BE2C (cell line): Measurements from ENCODE around the gene CNPY1.

ENCODE experiments used
- DNase-seq: peaks from one replicate; pipeline ENCODE4 v3.0.0-alpha.2; 2020
- H3K27me3 ChIP-seq: fragments of 250-450 bp; sonication (Bioruptor Pico); 2 replicates; pipeline ENCODE4 v1.5.1; 2020; ENCODE audit warnings: mild to moderate bottlenecking
- H3K36me3 ChIP-seq: fragments of 250-450 bp; sonication (Bioruptor Pico); 2 replicates; pipeline ENCODE4 v1.5.1; 2020; ENCODE audit warnings: mild to moderate bottlenecking
- H3K4me1 ChIP-seq: fragments of 250-450 bp; sonication (Bioruptor Pico); 2 replicates; pipeline ENCODE4 v1.5.1; 2020
- H3K4me3 ChIP-seq: 2 replicates; pipeline ENCODE4 v1.5.1; 2011; ENCODE audit warnings: low read depth, low read length
- H3K9me3 ChIP-seq: fragments of 250-450 bp; sonication (Bioruptor Pico); 2 replicates; pipeline ENCODE4 v1.5.1; 2020
- CTCF ChIP-seq: IDR thresholded peaks from 2 replicates; pipeline ENCODE4 v1.5.1; 2012; ENCODE audit warnings: mild to moderate bottlenecking, low read depth, low read length

CNPY1 gene

GRCh38 chr7:155510975-155511701 lies 35.2 kb downstream of the CNPY1 start:
- no peak for DNase-seq
- H3K9me3 ChIP-seq: no peaks in the 10 kb centered on the region
- peaks cover 100% of the 10 kb centered on the region for H3K27me3 ChIP-seq
- no peaks in the 10 kb centered on the region for H3K4me1 ChIP-seq
- TF ChIP-seq CTCF: no peak
- no peak overlapping the region for H3K4me3 ChIP-seq
- no peaks in the 10 kb centered on the region for H3K36me3 ChIP-seq

- Histone ChIP-seq H3K9me3 (no peaks in the 10 kb centered on the region), H3K27me3 (peaks cover 100% of the 10 kb centered on the region), H3K4me3 (no peak overlapping the region), H3K36me3 (no peaks in the 10 kb centered on the region), H3K4me1 (no peaks in the 10 kb centered on the region)
- no peak for DNase-seq
- no peak for TF ChIP-seq CTCF
Measured at GRCh38 chr7:155509725-155510551, 36.4 kb downstream of the CNPY1 start.

GRCh38 chr7:155509359-155509724 lies 37.0 kb downstream of the CNPY1 start:
- DNase-seq: no peak
- no peaks in the 10 kb centered on the region for H3K4me1 ChIP-seq
- peaks cover 100% of the 10 kb centered on the region for H3K27me3 ChIP-seq
- H3K9me3 ChIP-seq: no peaks in the 10 kb centered on the region
- no peak for TF ChIP-seq CTCF
- no peak overlapping the region for H3K4me3 ChIP-seq
- no peaks in the 10 kb centered on the region for H3K36me3 ChIP-seq

- no peaks in the 10 kb centered on the region for H3K9me3 ChIP-seq
- peaks cover 100% of the 10 kb centered on the region for H3K27me3 ChIP-seq
- no peak for TF ChIP-seq CTCF
- no peaks in the 10 kb centered on the region for H3K36me3 ChIP-seq
- H3K4me1 ChIP-seq: no peaks in the 10 kb centered on the region
- no peak overlapping the region for H3K4me3 ChIP-seq
- DNase-seq: no peak
Measured at GRCh38 chr7:155508376-155509358, 37.7 kb downstream of the CNPY1 start.

- Histone ChIP-seq H3K4me3 (no peak overlapping the region), H3K27me3 (peaks cover 100% of the 10 kb centered on the region), H3K4me1 (no peaks in the 10 kb centered on the region), H3K9me3 (no peaks in the 10 kb centered on the region), H3K36me3 (no peaks in the 10 kb centered on the region)
- TF ChIP-seq CTCF: no peak
- DNase-seq: no peak
Measured at GRCh38 chr7:155507576-155507975, 38.8 kb downstream of the CNPY1 start.
